RWPE2 (cell line): ENCODE data around the gene LRIG1.

Source experiments
- ATAC-seq: fragments of 200-7000 bp; cut with Tn5 transposase; 3 replicates; pipeline ENCODE4 v1.9.1; 2021; ENCODE audit warnings: low read depth
- DNase-seq: peaks from one replicate; pipeline ENCODE4 v3.0.0-alpha.2; 2020; ENCODE audit warnings: low spot score
- H3K27ac ChIP-seq: fragments of 450-650 bp; 2 replicates; pipeline ENCODE4 v1.5.1; 2017; ENCODE audit warnings: mild to moderate bottlenecking; ENCODE audit not compliant: poor library complexity, severe bottlenecking
- H3K27me3 ChIP-seq: fragments of 250-450 bp; sonication (Bioruptor Pico); 2 replicates; pipeline ENCODE4 v1.5.1; 2021; ENCODE audit warnings: mild to moderate bottlenecking, moderate library complexity; ENCODE audit not compliant: insufficient read depth, poor library complexity, severe bottlenecking
- H3K36me3 ChIP-seq: fragments of 250-450 bp; sonication (Bioruptor Pico); 2 replicates; pipeline ENCODE4 v1.5.1; 2020; ENCODE audit warnings: low read depth, mild to moderate bottlenecking, moderate library complexity
- H3K4me1 ChIP-seq: fragments of 250-450 bp; sonication (Bioruptor Pico); 2 replicates; pipeline ENCODE4 v1.5.1; 2021; ENCODE audit warnings: mild to moderate bottlenecking, moderate library complexity; ENCODE audit not compliant: insufficient read depth, poor library complexity, severe bottlenecking
- H3K4me3 ChIP-seq: fragments of 250-450 bp; sonication (Bioruptor Pico); 2 replicates; pipeline ENCODE4 v1.5.1; 2021; ENCODE audit warnings: mild to moderate bottlenecking, moderate library complexity; ENCODE audit not compliant: severe bottlenecking
- H3K9me3 ChIP-seq: fragments of 250-450 bp; sonication (Bioruptor Pico); 2 replicates; pipeline ENCODE4 v1.5.1; 2021; ENCODE audit warnings: mild to moderate bottlenecking, moderate library complexity; ENCODE audit not compliant: severe bottlenecking
- CTCF ChIP-seq: fragments of 450-650 bp; IDR thresholded peaks from one replicate; pipeline ENCODE4 v1.5.1; 2017; ENCODE audit warnings: mild to moderate bottlenecking, moderate library complexity; ENCODE audit not compliant: poor library complexity, severe bottlenecking

LRIG1 gene

GRCh38 chr3:66467996-66468735 lies 32.7 kb downstream of the LRIG1 start:
- H3K27ac ChIP-seq, result no peak overlapping the region
- H3K36me3 ChIP-seq, result no peaks in the 10 kb centered on the region
- no peak for TF ChIP-seq CTCF
- no peak for ATAC-seq
- DNase-seq, result no peak
- no peaks in the 10 kb centered on the region for H3K27me3 ChIP-seq
- no peaks in the 10 kb centered on the region for H3K9me3 ChIP-seq
- H3K4me1 ChIP-seq, result peaks cover 20% of the 10 kb centered on the region
- H3K4me3 ChIP-seq, result no peak overlapping the region

GRCh38 chr3:66466606-66467270 lies 34.1 kb downstream of the LRIG1 start:
- H3K36me3 ChIP-seq, result no peaks in the 10 kb centered on the region
- no peak overlapping the region for H3K4me3 ChIP-seq
- TF ChIP-seq CTCF, result no peak
- H3K27me3 ChIP-seq, result no peaks in the 10 kb centered on the region
- no peak overlapping the region for H3K27ac ChIP-seq
- no peaks in the 10 kb centered on the region for H3K9me3 ChIP-seq
- ATAC-seq, result no peak
- peaks cover 11% of the 10 kb centered on the region for H3K4me1 ChIP-seq
- no peak for DNase-seq

GRCh38 chr3:66465587-66465986 lies 35.2 kb downstream of the LRIG1 start:
- Histone ChIP-seq H3K36me3 (no peaks in the 10 kb centered on the region), H3K9me3 (no peaks in the 10 kb centered on the region), H3K4me3 (no peak overlapping the region), H3K4me1 (peaks cover 11% of the 10 kb centered on the region), H3K27ac (no peak overlapping the region), H3K27me3 (no peaks in the 10 kb centered on the region)
- DNase-seq, result no peak
- no peak for ATAC-seq
- TF ChIP-seq CTCF, result no peak

- Histone ChIP-seq H3K27ac (no peak overlapping the region), H3K36me3 (no peaks in the 10 kb centered on the region), H3K4me1 (peaks cover 11% of the 10 kb centered on the region), H3K27me3 (no peaks in the 10 kb centered on the region), H3K4me3 (no peak overlapping the region), H3K9me3 (no peaks in the 10 kb centered on the region)
- DNase-seq (no peak), ATAC-seq (no peak)
- no peak for TF ChIP-seq CTCF
Observed at GRCh38 chr3:66465034-66465433, 35.8 kb downstream of the LRIG1 start.

GRCh38 chr3:66464512-66464894 lies 36.3 kb downstream of the LRIG1 start:
- ATAC-seq, result no peak
- no peak for TF ChIP-seq CTCF
- Histone ChIP-seq H3K4me3 (no peak overlapping the region), H3K9me3 (no peaks in the 10 kb centered on the region), H3K27me3 (no peaks in the 10 kb centered on the region), H3K27ac (no peak overlapping the region), H3K4me1 (peaks cover 11% of the 10 kb centered on the region), H3K36me3 (no peaks in the 10 kb centered on the region)
- no peak for DNase-seq
